HG03558 (cell line): ENCODE measurements around the gene MTIF3.

ENCODE experiments used
- ATAC-seq: cut with Tn5 transposase; IDR thresholded peaks from one replicate; pipeline ENCODE4 v1.9.1; 2021; ENCODE audit warnings: moderate number of reproducible peaks; ENCODE audit not compliant: unreplicated experiment; ENCODE audit errors: extremely low read depth

MTIF3 gene, protein sequence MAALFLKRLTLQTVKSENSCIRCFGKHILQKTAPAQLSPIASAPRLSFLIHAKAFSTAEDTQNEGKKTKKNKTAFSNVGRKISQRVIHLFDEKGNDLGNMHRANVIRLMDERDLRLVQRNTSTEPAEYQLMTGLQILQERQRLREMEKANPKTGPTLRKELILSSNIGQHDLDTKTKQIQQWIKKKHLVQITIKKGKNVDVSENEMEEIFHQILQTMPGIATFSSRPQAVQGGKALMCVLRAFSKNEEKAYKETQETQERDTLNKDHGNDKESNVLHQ

DNA sequence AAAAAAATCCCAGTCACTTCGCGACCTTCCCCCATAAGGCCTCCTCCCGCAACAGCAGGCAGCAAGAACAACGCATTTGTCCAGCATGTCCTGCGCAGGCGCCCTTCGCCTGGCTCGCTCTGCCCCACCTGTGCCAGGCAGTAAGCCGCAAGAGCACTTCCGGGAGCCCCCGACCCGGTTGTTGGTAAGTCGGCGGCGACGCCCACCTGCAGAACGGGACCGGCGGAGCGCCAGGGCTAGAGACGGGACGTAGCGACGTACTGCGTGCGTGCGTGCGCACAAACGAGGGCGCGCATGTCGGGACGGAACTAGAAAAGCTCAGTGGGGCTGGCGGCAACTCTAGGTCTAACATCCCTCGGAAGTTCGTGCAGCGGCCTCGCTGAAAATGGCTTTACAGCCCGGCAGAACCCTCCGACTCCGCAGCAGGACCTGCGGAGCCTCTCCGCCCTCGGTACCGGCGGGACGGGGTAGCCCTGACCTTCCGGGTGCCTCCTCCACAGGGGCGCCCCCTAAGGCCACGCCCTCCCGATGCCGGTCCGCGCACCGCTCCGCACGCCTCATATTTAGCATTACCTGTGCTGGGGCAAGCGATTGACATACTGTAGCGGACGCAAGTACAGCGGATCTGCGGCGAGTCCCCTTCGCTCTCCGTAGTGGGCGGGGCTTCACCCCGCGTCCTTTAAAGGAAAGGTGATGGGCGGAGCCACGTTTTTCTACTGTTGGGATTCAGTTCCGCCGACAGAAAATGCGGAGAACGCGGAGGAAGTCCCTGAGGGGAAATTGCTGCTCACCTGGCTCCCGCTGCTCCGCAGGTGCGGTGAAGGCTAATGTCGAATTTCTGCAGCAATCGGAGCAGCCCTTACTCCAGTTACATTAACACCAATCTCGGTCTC, at the start of gene MTIF3:
TSS of gene MTIF3 (minus strand) at position 629 of the 893 bp plus-strand sequence. CDS start 10,116 bp downstream, outside the sequence.
- peak; percentile 68 for ATAC-seq

DNA sequence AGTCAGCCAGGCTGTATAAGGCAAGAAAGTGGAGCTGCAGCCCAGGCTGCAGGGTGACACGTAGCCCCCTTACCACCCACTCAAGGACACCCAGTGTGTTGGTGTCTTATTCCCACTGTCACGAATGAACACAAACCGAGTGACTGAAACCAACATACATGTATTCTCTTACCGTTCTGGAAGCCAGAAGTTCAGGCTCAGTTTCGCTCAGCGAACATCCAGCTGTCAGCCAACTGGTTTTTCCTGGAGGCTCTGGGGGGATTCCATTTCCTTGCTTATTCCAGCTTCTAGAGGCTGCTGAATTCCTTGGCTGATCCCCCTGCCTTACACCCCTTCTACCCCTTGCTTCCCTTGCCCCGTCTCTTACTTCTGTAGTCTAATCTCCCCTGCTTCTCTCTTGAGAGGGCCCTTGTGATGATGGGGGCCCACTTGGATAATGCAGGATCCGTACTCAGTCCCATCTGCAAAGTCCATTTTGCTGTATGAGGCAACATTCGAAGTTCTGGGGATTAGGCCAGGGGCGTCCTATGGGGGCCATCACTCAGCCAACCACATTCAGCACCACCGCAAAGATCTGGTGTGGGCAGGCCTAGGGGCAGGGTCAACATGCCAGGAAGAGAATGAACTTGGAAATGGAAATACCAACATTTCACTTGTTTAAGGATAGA, 47.3 kb upstream of the MTIF3 start:
- ATAC-seq: no peak

DNA sequence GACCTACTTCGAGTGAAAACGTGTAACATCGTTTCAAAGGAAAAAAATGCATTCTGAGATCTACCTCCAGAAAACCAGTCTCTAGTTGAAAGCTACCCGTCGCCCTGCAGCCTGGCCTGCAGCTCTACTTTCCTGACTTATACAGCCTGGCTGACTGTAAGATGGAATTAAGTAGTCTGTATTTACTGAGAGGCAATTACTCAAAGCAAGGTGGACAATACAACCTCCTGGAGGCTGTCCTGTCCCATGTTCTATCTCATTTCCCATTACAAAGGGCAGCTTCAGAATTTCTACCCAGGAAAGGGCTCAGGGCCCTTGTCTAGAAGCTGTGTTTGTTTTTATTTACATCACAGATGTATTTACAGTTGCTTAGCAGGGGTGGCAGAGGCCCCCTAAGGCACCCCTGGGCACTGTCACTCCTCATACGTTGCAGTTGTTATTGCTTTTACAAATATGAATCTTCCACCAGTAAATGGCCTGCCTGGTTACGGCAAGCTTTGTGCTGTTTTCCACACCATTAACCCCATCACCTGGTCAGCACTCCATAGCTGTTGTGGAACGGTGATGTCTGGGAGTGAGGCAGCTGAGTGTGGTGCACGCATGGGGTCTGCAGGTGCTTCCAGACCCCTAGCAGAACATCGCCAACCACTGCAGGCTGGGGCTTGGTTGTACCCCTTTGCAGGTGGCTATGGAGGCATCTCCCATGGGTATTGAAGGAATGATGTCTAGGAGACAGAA, 46.3 kb upstream of the MTIF3 start:
- ATAC-seq: no peak

DNA sequence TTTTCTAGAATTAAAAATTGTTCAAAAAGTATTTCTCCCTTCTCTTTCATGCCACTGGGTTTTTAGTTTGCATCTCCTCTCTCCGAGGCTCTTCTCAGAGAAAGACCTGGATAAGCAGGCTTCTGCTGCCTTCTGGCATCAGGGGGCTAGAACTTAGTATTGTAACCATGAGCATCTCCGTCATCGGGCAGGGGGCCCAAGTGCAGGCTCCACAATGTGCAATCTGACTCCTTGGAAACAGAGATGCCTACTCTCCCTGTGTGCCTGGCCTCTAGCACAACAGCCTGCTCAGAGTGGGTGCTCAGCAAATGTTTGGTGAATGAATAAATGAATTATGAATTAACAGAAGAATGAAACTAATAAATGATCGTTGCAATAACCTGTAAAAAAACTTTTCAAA, 45.6 kb upstream of the MTIF3 start:
- ATAC-seq: no peak

DNA sequence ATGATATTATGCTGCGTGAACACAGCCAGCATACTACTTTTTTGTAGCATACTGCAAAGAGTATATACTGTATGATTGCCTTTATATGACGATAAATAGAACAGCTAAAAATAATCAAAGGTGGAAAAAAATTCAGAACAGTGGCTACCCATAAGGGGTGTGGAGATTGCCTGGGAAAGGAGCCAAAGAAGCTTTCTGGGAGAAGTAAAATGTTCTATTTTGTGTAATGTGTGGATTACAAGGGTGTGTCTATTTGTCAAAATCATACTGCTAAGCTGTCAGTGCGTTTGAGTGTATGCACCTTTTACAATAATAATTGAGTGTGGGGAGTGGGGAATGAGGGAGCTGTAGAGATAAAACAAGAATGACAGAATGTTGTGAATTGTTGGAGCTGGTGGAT, 45.2 kb upstream of the MTIF3 start:
- no peak for ATAC-seq

DNA sequence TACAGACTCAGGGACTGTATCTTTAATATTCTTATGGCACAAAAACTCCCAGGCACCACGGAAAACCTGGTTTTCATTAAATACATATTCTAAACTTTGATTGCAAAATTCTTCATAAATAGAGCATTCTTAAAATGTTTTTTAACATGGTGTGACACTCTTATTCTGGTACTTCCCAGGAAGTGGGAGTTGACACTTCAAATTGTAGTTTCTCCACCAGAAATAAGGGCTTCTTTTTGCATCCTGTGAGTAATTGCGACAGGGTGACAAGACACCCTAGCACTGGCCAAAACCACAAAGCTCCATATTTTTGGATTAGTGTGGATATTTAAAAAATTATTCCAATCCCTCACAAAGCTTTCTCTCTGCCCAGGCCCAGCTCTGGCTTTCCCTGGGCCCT, 43.6 kb upstream of the MTIF3 start:
- ATAC-seq: no peak

DNA sequence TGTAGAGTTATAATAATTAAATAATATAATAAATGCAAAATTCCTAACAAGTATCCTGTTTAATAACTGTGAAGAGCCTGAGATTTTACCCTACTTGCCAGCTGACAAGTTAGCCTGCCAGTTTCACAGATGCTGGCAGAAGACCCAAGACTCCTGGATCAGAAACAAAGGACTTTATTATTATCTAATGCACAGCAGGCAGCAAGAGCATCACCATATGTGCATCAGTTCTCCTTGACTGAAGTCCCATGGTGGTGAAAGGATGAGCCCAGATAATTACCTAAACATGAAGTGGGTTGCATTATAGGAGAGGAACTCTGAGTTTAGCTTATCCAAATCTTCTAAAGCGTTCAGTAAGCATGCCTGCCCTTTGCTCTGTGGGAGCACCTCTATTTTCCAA, 39.1 kb upstream of the MTIF3 start:
- ATAC-seq: no peak

DNA sequence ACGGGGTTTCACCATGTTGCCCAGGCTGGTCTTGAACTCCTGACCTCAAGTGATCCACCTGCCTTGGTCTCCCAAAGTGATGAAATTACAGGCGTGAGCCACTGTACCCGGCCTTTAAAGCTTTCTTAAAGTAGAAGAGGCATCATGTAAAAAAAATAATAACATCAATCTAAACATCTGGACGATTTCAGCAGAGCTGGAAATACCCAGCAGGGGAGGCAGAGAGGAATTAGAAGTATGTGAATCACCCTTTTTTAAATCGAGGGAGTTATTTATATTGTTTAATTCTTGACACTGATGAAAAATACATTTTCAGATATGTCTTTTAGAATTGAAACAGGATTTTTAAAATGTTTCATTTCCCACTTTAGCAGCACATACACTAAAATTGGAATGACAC, 37.4 kb upstream of the MTIF3 start:
- ATAC-seq: no peak

DNA sequence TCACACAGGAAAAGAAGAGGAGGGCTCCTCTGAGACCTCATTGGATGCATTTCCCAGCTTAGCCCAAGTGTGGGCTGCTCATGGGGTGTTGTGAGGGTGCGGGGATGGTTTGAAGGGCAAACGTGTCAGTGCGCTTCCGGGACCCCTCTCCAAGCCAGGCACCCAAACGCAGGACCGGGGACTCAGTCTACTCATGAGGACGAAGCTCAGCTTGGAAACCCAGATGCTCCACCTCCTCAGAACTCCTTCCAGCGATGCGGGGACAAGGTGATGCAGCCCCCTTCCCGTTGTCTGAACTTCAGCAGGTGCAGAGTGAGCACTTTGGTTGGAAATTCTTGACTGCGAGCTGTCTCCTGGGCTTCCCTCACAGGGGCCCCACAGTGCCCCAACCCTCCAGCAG, 33.1 kb upstream of the MTIF3 start:
- ATAC-seq: no peak

DNA sequence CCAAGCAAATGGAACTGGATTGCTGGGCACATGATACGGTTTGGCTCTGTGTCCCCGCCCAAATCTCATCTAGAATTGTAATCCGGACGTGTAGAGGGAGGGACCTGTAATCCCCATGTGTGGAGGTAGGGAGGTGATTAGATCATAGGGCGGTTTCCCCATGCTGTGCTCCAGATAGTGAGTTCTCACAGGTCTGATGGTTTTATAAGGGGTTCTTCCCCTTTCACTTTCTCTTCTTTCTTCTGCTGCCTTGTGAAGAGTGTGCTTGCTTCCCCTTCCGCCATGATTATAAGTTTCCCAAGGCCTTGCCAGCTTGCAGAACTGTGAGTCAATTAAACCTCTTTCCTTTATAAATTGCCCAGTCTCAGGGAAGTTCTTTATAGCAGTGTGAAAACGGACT, 32.6 kb upstream of the MTIF3 start:
- peak; percentile 58 for ATAC-seq

DNA sequence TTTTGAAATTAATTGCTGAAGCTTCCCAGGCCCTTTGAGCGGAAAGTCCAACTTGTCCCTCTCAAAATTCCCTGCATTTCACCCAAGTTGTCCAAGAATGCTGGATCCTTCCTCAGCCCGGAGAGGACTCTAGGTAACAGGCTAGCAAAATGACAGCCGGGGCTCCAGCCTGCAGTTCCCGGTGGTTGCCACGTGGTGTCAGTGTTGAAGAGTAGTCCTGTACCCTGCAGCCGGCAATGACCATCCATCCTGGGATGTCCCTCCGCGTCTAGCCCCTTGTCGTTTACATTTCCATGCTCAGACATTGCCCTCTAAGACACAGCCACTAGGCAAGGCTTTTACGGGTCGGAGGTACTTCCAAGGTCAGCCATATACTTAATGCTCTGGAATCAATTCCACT, 31.4 kb upstream of the MTIF3 start:
- ATAC-seq: no peak

DNA sequence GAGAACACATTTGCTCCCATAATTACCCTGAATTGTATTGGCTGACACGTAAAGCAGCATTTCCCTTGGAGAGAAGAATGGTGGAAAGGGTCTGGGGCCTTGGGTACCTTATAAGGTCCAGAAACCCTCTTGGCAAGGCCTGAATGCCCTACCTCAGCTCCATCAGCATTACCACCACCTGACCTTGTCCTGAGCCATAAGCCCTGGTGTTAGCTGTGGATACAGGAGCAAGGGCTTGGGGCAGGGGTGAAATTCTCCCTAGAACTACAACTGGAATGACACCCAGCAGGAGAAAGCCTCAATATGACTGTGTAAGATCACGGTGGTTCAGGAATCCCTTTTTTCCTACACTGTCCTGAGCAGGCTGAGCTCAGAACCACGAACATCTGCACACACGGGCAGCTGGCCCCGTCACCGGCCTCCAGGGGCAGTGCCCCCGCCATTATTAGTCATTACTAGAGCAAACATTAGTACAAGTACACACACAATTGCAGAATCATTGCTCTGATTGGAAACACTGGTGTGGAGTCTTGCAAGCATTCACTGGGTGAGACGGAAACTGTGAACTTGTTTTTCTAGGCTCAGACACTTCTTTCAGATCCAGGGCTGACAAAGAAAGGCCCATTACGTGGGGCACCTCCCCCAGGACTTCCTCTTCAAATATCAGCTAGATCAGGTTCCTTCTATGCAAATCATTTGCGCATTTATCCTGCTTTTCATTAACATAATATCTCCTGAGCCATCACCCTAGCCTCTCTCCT, 26.8 kb upstream of the MTIF3 start:
- peak; percentile 44 for ATAC-seq

DNA sequence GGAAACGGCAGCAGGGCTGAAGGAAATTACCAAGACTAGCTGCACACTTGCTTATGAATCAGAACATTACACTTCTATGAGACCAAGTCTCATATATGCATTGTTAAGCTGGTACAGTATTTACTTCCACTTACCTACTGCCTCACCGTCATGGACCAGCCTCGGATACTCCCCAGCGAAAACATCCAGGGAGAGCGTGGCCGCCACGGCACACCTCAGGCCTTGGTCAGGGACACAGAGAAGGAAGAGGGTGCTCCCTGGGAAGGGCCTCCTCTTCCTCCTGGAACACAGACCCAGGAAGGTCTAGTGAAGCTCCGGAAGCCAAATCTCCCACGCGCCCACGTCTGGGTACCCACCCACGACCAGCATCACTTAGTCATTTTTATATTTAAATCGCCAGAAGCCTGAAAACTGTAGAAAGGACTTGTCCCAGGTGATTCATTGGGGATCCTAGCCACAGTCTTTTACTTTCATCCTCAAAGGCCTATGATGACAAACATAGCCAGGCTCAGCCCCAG, 24.4 kb upstream of the MTIF3 start:
- ATAC-seq: no peak

DNA sequence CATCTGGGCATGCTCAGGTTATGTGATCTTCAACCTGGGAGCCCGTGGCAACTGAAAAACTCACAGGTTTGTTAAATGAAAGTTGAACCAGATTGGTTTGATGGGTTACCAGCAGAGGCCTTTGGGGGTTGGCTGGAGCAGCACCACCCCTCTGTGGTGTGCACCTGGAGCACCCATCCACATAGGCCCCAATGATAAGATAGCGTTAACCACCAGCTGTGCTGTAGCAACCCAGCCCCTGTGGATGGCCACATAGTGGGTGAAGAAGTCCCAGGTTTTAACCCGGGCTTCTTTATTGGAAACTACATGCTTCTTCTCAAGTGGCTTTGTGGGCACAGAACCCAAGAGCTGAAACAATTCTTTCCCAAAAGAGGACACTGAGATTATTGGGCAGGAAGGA, 22.6 kb upstream of the MTIF3 start:
- ATAC-seq: no peak

DNA sequence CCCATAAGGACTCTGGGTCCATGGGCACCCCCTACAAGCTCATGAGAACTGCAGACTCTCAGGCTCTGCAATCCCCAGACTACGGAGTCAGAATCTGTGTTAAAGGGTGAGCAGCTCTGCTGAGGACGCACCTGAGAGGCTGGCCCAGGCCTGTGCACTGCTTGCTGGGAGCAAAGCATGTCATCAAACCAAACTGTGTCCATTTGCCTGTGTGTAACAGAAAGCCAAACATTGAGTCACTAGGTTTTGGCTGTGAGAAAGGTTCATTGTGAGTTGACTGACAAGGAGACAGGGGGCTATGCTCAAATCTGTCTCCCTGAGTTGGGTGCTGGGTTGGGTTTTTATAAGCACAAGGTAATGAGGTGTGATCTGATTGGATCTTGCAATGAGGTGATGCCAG, 22.1 kb upstream of the MTIF3 start:
- ATAC-seq: no peak

DNA sequence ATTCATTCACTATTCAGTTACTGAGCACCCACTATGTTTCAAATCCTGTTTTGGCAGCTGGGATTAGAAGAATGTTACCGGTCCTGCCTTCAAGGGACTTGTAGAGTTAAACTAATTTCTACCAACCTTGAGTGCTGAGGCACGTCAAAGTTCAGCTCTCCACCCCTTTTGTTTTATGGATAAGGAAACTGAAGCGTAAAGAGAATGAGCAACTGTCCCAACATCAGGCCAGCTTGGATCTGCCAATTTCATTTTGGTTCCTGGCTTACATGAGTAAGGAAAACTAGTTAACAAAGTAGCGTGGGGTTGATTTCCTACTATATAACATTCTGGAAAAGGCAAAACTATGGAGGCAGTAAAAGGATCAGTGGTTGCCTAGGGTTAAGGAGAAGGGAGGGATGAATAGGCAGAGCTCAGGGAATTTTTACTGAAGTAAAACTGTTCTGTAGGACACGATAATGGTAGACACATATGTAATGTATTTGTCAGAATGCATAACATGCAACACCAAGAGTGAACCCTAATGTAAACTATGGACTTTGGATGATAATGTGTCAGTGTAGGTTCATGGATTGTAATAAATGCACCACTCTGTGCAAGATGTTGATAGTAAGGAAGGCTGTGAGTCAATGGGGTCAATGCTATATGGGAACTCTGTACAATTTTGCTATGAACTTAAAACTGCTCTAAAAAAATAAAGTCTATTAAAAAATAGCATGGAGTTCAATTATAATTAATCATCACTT, 19.9 kb upstream of the MTIF3 start:
- no peak for ATAC-seq

DNA sequence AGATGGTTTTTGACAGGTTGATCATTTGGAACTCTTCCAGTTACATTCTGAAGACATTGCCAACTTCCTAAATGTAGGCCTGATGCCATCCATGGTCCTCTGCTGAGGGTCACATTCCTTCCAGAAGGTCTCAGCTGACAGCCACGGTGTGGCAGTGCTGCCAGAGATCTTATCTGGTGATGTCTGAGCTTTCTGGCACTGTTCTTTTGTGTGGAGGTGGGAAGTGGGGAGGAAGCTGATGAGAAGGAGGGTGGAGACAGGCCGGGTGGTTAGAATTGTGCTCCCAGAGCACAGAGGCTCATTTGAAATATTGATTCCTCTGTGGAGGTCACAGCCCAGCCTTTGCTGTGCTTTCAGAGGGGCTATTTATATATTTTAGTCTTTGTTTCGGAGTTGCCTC, 16.1 kb upstream of the MTIF3 start:
- ATAC-seq: no peak

DNA sequence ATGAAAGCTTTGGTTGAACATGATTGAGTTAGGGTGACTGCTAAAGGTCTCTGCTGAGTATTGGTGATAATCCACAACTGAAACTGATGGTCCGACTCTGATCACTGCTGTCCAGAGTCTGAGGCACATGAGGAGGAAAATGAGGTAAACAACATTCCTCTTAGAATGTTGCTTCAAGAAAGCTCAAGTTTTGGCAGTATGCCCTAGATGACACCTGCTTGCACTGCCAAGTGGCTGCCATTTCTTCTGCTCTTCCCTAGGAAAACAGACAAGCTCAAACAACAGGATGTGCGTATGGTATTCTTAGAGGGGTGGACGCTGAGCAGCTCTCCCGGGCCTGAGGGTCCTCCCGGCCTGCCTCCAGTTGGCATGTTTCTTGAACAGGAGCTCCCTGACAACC, 15.2 kb upstream of the MTIF3 start:
- ATAC-seq: no peak

DNA sequence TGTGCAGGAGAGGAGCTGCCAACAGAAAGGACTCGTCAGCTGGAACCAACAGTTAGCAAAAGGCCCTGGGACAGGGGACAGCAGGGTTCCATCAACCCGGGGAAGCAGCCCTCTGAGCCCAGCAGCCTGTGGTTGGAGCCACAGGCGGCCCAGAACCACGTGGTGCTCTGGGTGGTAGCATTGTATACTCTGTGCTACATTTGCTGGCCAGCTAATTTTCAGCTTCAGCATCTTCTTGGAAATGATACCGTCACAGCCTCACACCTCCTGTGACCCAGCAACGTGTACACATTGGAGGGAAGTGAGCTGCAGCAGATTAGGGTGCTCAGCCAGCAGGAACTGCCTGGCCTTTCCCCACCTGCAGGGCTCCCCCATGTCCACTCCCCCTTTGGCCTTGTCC, 13.1 kb upstream of the MTIF3 start:
- no peak for ATAC-seq
